Fibroblast of lung (primary cell): ENCODE measurements around the gene SPATS2L. TPM values are rescaled to one million over a fixed set of nuclear protein-coding genes. Genes with fewer than 3 reads are reported as not detected.

Experiments used
- DNase-seq, 2 donors: peaks; one replicate each; pipeline versions ENCODE4 v3.0.0 to v3.0.0-alpha.2; 2010; ENCODE audit warnings: low read depth in 2 of 2
- H2AFZ ChIP-seq: 2 replicates; pipeline ENCODE4 v1.5.1; 2012; ENCODE audit warnings: low read length, control low read depth, inconsistent platforms
- H3K27ac ChIP-seq: 2 replicates; pipeline ENCODE4 v1.5.1; 2011; ENCODE audit warnings: low read length, control low read depth; ENCODE audit not compliant: insufficient read depth
- H3K27me3 ChIP-seq: 2 replicates; pipeline ENCODE4 v1.5.1; 2011; ENCODE audit warnings: mild to moderate bottlenecking, low read length; ENCODE audit not compliant: control insufficient read depth, insufficient read depth
- H3K36me3 ChIP-seq: 2 replicates; pipeline ENCODE4 v1.5.1; 2011; ENCODE audit warnings: low read length; ENCODE audit not compliant: control insufficient read depth, insufficient read depth
- H3K4me1 ChIP-seq: 2 replicates; pipeline ENCODE4 v1.5.1; 2011; ENCODE audit warnings: low read length; ENCODE audit not compliant: control insufficient read depth, insufficient read depth; ENCODE audit errors: extremely low read depth
- H3K4me2 ChIP-seq: 2 replicates; pipeline ENCODE4 v1.5.1; 2011; ENCODE audit warnings: low read length, control low read depth; ENCODE audit not compliant: insufficient read depth; ENCODE audit errors: extremely low read depth
- H3K4me3 ChIP-seq, 4 experiments: fragments of 200-600 bp in 1 of 4; sonication (generic) in 1 of 4; replicated peaks in 1 of 4; 2 replicates each; pipeline ENCODE4 v1.5.1; 2011 to 2016; ENCODE audit warnings: low read length in 4 of 4, low read depth in 3 of 4, mild to moderate bottlenecking in 3 of 4, control low read depth in 2 of 4, inconsistent platforms in 1 of 4, mixed read lengths in 1 of 4; ENCODE audit not compliant: insufficient read depth in 1 of 4; ENCODE audit errors: control extremely low read depth in 1 of 4
- H3K79me2 ChIP-seq: 2 replicates; pipeline ENCODE4 v1.5.1; 2012; ENCODE audit warnings: mild to moderate bottlenecking, low read length, inconsistent platforms; ENCODE audit not compliant: control insufficient read depth, insufficient read depth
- H3K9ac ChIP-seq: 2 replicates; pipeline ENCODE4 v1.5.1; 2011; ENCODE audit warnings: mild to moderate bottlenecking, low read length, control low read depth; ENCODE audit not compliant: insufficient read depth
- H3K9me3 ChIP-seq: 2 replicates; pipeline ENCODE4 v1.5.1; 2012; ENCODE audit warnings: low read depth, low read length; ENCODE audit not compliant: control insufficient read depth, insufficient read depth
- H4K20me1 ChIP-seq: 2 replicates; pipeline ENCODE4 v1.5.1; 2011; ENCODE audit warnings: low read length; ENCODE audit not compliant: control insufficient read depth, insufficient read depth; ENCODE audit errors: extremely low read depth
- CTCF ChIP-seq, 2 donors: IDR thresholded peaks in 1 of 2; conservative IDR thresholded peaks in 1 of 2; 1 replicate in 1 of 2; 2 replicates in 1 of 2; pipeline ENCODE4 v1.5.1; 2011 to 2012; ENCODE audit warnings: low read length in 2 of 2, control low read depth in 1 of 2, inconsistent platforms in 1 of 2, low read depth in 1 of 2, mild to moderate bottlenecking in 1 of 2
- EZH2 ChIP-seq: IDR thresholded peaks from 2 replicates; pipeline ENCODE4 v1.5.1; 2012; ENCODE audit warnings: low read length, control low read depth, mild to moderate bottlenecking; ENCODE audit errors: missing control alignments
- polyA plus RNA-seq, 2 donors: library from polyadenylated mRNA; depleted of rRNA in 1 of 2; stranded (reverse) in 1 of 2; unstranded in 1 of 2; fragments of >200 nt; gene quantifications; 2 replicates each; pipeline ENCODE4 v1.2.1, GENCODE V29; 2011 to 2012; ENCODE audit warnings: missing spikeins in 1 of 2
- total RNA-seq: library from RNA; depleted of rRNA; stranded (reverse); fragments of >200 nt; gene quantifications from 2 replicates; pipeline ENCODE4 v1.2.1, GENCODE V29; 2014

The SPATS2L gene
- total and polyA plus RNA-seq, 2 donors (not counting 1 experiment from before 2014, with no cell fraction given) = 73.8 to 291 TPM

GRCh38 chr2:200444530-200444929 is 138.0 kb downstream of the SPATS2L start:
- Histone ChIP-seq H3K27ac (no peak overlapping the region), H2AFZ (no peak overlapping the region), H3K79me2 (no peaks in the 10 kb centered on the region), H3K9me3 (no peaks in the 10 kb centered on the region), H3K4me3 (no peak overlapping the region), H3K9ac (no peak overlapping the region), H3K27me3 (no peaks in the 10 kb centered on the region), H4K20me1 (no peaks in the 10 kb centered on the region), H3K4me2 (no peak overlapping the region), H3K36me3 (peaks cover 4% of the 10 kb centered on the region), H3K4me1 (peaks cover 8% of the 10 kb centered on the region)
- DNase-seq = no peak
- TF ChIP-seq EZH2 (no peak), CTCF (conservative IDR thresholded peaks at IDR 0.05 in 1 of 2, IDR thresholded peaks at IDR 0.05 in 1 of 2; ENCODE audit: low read depth in 1 of 2, low read length in 2 of 2) (no peak)

GRCh38 chr2:200445284-200445683 is 138.8 kb downstream of the SPATS2L start:
- H3K27me3 ChIP-seq = no peaks in the 10 kb centered on the region
- no peak for DNase-seq
- H4K20me1 ChIP-seq = no peaks in the 10 kb centered on the region
- TF ChIP-seq CTCF (conservative IDR thresholded peaks at IDR 0.05 in 1 of 2, IDR thresholded peaks at IDR 0.05 in 1 of 2; ENCODE audit: low read depth in 1 of 2, low read length in 2 of 2) (no peak), EZH2 (no peak)
- peaks cover 8% of the 10 kb centered on the region for H3K4me1 ChIP-seq
- no peak overlapping the region for H3K4me2 ChIP-seq
- H3K9ac ChIP-seq = no peak overlapping the region
- no peak overlapping the region for H3K4me3 ChIP-seq
- H3K27ac ChIP-seq = no peak overlapping the region
- H3K9me3 ChIP-seq = no peaks in the 10 kb centered on the region
- peaks cover 1% of the 10 kb centered on the region for H3K36me3 ChIP-seq
- H3K79me2 ChIP-seq = no peaks in the 10 kb centered on the region
- H2AFZ ChIP-seq = no peak overlapping the region

- Histone ChIP-seq H3K9me3 (no peaks in the 10 kb centered on the region), H2AFZ (no peak overlapping the region), H3K36me3 (peaks cover 1% of the 10 kb centered on the region), H3K27ac (no peak overlapping the region), H3K79me2 (no peaks in the 10 kb centered on the region), H3K9ac (no peak overlapping the region), H3K4me2 (no peak overlapping the region), H3K27me3 (no peaks in the 10 kb centered on the region), H3K4me1 (peaks cover 8% of the 10 kb centered on the region), H3K4me3 (no peak overlapping the region), H4K20me1 (no peaks in the 10 kb centered on the region)
- DNase-seq = no peak
- TF ChIP-seq EZH2 = no peak
- no peak for TF ChIP-seq CTCF (conservative IDR thresholded peaks at IDR 0.05 in 1 of 2, IDR thresholded peaks at IDR 0.05 in 1 of 2; ENCODE audit: low read depth in 1 of 2, low read length in 2 of 2)
Observed at GRCh38 chr2:200446612-200447011, 140.1 kb downstream of the SPATS2L start.
